A549 (cell line): ENCODE results near the gene OR13A1.

Experiments used
- CHD2 ChIP-seq: fragments of 150-350 bp; IDR thresholded peaks from 2 replicates; pipeline ENCODE4 v1.6.1; 2014; ENCODE audit warnings: low read length; ENCODE audit not compliant: partially characterized antibody
- EHMT2 ChIP-seq: fragments of 200-600 bp; sonication (generic); IDR thresholded peaks from 2 replicates; pipeline ENCODE4 v1.6.1; 2016; ENCODE audit warnings: antibody characterized with exemption, low read depth, mild to moderate bottlenecking, moderate library complexity
- GATA3 ChIP-seq: IDR thresholded peaks from 2 replicates; pipeline ENCODE4 v1.6.1; 2012; ENCODE audit warnings: borderline replicate concordance
- JUN ChIP-seq, 2 experiments: fragments of >200 bp; sonication (Bioruptor Twin); formaldehyde crosslinking; IDR thresholded peaks; 2 replicates in 1 of 2; 3 replicates in 1 of 2; pipeline ENCODE4 v1.6.1; 2016 to 2017
- KDM1A ChIP-seq: fragments of 200-600 bp; sonication (generic); IDR thresholded peaks from 2 replicates; pipeline ENCODE4 v1.6.1; 2016; ENCODE audit warnings: low read depth, mild to moderate bottlenecking
- MAX ChIP-seq: IDR thresholded peaks from 2 replicates; pipeline ENCODE4 v1.6.1; 2012
- MAZ ChIP-seq: fragments of 150-350 bp; IDR thresholded peaks from 2 replicates; pipeline ENCODE4 v1.6.1; 2014; ENCODE audit warnings: antibody characterized with exemption, low read depth, low read length, borderline replicate concordance
- POLR2A ChIP-seq: IDR thresholded peaks from 2 replicates; pipeline ENCODE4 v1.6.1; 2012; ENCODE audit warnings: mild to moderate bottlenecking, low read length
- RAD21 ChIP-seq, 2 experiments: fragments of >200 bp in 1 of 2; sonication (Bioruptor Twin) in 1 of 2; formaldehyde crosslinking in 1 of 2; IDR thresholded peaks in 1 of 2; conservative IDR thresholded peaks in 1 of 2; 2 replicates in 1 of 2; 3 replicates in 1 of 2; pipeline ENCODE4 v1.6.1; 2012 to 2018; ENCODE audit warnings: inconsistent platforms in 1 of 2
- REST ChIP-seq: fragments of 200-600 bp; sonication (generic); IDR thresholded peaks from 2 replicates; pipeline ENCODE4 v1.6.1; 2016; ENCODE audit warnings: antibody characterized with exemption, mild to moderate bottlenecking, moderate library complexity
- SMC3 ChIP-seq: fragments of >200 bp; sonication (Bioruptor Twin); formaldehyde crosslinking; IDR thresholded peaks from 3 replicates; pipeline ENCODE4 v1.6.1; 2018; ENCODE audit warnings: inconsistent platforms
- USF2 ChIP-seq: fragments of 450-650 bp; IDR thresholded peaks from 2 replicates; pipeline ENCODE4 v1.6.1; 2014; ENCODE audit warnings: antibody characterized with exemption
- ZFP36 ChIP-seq: fragments of 450-650 bp; IDR thresholded peaks from 2 replicates; pipeline ENCODE4 v1.6.1; 2014; ENCODE audit warnings: borderline replicate concordance; ENCODE audit not compliant: partially characterized antibody
- TF ChIP-seq, protein P1 (sequence below): fragments of >200 bp; sonication (Bioruptor Twin); formaldehyde crosslinking; IDR thresholded peaks from 3 replicates; pipeline ENCODE4 v1.5.1; 2016

- TF ChIP-seq SMC3, result no peak
- TF ChIP-seq KDM1A, result no peak
- TF ChIP-seq, protein P1, sequence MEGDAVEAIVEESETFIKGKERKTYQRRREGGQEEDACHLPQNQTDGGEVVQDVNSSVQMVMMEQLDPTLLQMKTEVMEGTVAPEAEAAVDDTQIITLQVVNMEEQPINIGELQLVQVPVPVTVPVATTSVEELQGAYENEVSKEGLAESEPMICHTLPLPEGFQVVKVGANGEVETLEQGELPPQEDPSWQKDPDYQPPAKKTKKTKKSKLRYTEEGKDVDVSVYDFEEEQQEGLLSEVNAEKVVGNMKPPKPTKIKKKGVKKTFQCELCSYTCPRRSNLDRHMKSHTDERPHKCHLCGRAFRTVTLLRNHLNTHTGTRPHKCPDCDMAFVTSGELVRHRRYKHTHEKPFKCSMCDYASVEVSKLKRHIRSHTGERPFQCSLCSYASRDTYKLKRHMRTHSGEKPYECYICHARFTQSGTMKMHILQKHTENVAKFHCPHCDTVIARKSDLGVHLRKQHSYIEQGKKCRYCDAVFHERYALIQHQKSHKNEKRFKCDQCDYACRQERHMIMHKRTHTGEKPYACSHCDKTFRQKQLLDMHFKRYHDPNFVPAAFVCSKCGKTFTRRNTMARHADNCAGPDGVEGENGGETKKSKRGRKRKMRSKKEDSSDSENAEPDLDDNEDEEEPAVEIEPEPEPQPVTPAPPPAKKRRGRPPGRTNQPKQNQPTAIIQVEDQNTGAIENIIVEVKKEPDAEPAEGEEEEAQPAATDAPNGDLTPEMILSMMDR, result no peak
- no peak for TF ChIP-seq RAD21 (conservative IDR thresholded peaks at IDR 0.05 in 1 of 2, IDR thresholded peaks at IDR 0.05 in 1 of 2)
- no peak for TF ChIP-seq USF2
- TF ChIP-seq JUN (IDR thresholded peaks at IDR 0.05), result no peak
- no peak for TF ChIP-seq CHD2
- no peak for TF ChIP-seq MAX
- no peak for TF ChIP-seq POLR2A
- no peak for TF ChIP-seq MAZ
- TF ChIP-seq REST, result no peak
- no peak for TF ChIP-seq GATA3
- no peak for TF ChIP-seq EHMT2
- TF ChIP-seq ZFP36, result no peak
These were observed 35.2 kb downstream of the OR13A1 start for GRCh38 chr10:45280113-45280760.
